ENCODE results near the gene MOBP.

MOBP gene

DNA sequence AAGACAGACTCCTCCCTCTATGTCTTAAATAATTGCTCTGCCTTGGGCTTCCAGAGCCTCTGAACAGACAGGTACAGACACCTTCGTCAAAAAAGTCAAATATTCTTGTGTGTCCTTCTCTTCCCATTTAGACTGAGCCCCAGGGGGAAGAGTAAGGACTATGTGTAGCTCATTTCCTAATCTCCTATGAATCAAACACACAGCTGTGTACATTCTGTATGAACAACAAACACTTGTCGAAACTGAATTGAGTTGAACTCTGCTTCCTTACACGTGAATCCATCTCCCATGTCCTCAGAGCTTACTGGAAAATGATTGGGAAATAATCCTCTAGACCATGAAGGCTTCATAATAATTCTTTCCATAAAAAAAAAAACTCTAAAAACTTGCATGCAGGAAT lies 80.8 kb downstream of the MOBP start:
- no peak for DNase-seq

DNA sequence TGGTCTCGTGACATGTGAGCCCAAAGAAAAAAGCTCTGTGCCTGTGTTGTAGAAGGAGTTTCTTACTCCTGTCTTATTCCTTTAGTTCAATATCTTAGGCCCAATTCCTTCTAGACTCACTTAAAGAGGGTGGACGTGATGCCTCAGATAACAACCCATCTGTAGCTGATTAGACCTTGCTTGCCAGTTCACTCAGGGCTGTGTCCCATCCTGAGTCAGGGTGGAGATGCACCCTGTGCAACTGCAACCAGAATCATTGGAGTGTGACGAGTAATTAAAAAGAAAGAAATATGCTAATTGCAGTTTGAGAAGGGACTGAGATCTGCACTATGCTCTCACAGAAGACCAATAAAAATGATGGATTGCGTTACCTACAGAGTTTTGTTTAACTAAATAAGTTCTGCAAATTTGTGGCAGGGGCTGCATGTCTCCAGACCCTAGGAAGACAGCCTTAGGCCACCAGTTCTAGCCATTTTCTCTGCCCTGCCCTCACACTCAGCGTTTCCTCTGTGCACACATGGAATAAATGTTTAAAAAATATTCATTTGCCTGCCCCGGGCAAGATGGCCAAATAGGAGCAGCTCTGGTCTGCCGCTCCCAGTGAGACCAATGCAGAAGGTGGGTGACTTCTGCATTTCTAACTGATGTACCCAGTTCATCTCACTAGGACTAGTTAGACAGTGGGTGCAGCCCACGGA lies 83.0 kb downstream of the MOBP start:
- DNase-seq = no peak
